ENCODE results near the gene UBE2J2.

GRCh38 chr1:1260843-1261560 is 12.7 kb downstream of the UBE2J2 start:
- TF ChIP-seq, protein P1, sequence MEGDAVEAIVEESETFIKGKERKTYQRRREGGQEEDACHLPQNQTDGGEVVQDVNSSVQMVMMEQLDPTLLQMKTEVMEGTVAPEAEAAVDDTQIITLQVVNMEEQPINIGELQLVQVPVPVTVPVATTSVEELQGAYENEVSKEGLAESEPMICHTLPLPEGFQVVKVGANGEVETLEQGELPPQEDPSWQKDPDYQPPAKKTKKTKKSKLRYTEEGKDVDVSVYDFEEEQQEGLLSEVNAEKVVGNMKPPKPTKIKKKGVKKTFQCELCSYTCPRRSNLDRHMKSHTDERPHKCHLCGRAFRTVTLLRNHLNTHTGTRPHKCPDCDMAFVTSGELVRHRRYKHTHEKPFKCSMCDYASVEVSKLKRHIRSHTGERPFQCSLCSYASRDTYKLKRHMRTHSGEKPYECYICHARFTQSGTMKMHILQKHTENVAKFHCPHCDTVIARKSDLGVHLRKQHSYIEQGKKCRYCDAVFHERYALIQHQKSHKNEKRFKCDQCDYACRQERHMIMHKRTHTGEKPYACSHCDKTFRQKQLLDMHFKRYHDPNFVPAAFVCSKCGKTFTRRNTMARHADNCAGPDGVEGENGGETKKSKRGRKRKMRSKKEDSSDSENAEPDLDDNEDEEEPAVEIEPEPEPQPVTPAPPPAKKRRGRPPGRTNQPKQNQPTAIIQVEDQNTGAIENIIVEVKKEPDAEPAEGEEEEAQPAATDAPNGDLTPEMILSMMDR (IDR thresholded peaks at IDR 0.05; ENCODE audit: borderline replicate concordance, extremely low read depth, low read length, poor library complexity, severe bottlenecking), result no peak
- no peak for TF ChIP-seq EZH2 (IDR thresholded peaks at IDR 0.05; ENCODE audit: borderline replicate concordance, low read depth, low read length, severe bottlenecking)

Data from DND-41 (cell line).